GM18870 (cell line): ENCODE data around the gene ZC3H7A.
A peak's percentile ranks its signal among the peaks of the same experiment; 100 is the strongest.
"Not testable (repeated sequence)": the region's sequence is repeated elsewhere in the genome, so short reads cannot be mapped to it uniquely, and the experiment has no call there.

Experiments used
- ATAC-seq: cut with Tn5 transposase; IDR thresholded peaks from one replicate; pipeline ENCODE4 v1.9.1; 2021; ENCODE audit warnings: moderate library complexity; ENCODE audit not compliant: unreplicated experiment

ZC3H7A gene

DNA sequence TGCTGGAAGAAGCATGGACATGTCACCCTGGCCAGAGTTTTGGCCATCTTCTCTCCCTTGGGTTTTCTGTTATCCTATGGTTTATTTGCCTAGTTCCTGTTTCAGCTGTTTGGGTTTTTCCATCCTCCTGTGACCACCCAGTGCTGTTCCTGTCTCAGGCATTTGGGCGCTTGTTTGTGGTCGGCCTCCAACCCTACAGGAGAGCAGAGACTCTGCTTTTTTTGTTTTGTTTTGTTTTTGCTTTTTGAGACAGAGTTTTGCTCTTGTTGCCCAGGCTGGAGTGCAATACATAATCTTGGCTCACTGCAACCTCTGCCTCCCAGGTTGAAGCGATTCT, 3.3 kb upstream of the ZC3H7A start:
- no peak for ATAC-seq

DNA sequence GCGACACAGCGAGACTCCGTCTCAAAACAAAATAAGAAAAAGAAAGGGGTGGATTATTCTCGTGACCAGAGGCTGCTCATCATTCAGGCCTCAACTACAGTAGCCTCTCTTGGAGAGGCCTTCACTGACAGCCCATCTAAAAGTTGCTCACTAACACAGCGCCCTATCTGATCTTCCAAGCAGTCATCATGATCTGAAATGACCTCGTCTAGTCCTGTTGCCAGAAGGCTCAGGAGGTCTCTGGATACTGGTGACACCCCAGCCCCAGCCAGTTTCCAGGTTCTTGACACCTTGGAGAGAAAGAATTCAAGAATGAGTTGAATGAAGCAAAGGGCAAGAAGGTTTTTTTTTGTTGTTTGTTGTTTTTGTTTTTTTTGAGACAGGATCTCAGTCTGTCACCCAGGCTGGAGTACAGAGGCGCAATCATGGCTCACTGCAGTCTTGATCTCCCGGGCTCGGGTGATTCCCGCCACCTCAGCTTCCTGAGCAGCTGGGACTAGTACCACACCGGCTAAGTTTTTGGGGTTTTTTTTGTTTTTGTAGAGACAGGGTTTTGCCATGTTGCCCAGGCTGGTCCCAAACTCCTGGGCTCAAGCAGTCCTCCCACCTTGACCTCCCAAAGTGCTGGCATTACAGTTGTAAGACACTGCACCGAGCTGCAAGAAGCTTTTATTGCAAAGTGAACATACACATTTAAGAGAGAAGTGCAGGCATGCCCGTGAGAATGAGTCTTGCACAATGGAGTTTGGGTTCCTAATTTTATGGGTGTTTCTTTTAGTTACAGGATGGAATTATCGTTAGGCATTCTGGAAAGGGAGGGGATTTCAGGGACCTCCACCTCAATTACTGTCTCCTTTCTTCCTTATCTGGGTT, 2.7 kb upstream of the ZC3H7A start:
- no peak for ATAC-seq

DNA sequence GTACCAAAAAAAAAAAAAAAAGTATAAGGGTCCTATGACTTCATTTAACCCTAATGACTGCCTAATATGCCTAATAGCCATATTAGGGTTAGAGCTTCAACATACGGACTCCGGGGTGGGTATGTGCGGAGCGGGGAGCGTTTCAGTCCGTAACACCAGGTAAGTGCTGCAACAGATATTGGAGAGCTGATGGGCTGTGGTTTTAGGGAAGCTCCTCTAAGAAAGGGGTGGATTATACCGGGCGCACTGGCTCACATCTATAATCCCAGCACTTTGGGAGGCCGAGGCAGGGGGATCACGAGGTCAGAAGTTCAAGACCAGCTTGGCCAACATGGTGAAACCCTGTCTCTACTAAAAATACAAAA, 1.9 kb upstream of the ZC3H7A start:
- ATAC-seq, result no peak

DNA sequence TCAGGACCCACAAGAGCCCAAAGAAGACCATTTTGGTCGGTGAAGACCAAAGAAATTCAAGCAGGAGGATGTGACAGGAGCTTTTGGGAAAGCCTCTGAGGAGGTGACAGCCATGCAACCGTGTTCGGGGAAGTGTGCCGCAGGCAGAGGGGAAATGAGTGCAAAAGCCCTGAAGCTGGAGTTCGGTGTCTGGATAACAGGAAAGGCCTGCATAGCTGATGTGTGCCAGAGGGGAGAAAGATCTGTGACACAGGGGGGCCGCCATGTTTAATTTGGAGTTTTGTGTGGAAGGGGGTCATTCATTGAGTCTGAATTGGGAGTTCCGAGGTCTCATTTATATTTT, 870 bp upstream of the ZC3H7A start:
- ATAC-seq, result no peak

DNA sequence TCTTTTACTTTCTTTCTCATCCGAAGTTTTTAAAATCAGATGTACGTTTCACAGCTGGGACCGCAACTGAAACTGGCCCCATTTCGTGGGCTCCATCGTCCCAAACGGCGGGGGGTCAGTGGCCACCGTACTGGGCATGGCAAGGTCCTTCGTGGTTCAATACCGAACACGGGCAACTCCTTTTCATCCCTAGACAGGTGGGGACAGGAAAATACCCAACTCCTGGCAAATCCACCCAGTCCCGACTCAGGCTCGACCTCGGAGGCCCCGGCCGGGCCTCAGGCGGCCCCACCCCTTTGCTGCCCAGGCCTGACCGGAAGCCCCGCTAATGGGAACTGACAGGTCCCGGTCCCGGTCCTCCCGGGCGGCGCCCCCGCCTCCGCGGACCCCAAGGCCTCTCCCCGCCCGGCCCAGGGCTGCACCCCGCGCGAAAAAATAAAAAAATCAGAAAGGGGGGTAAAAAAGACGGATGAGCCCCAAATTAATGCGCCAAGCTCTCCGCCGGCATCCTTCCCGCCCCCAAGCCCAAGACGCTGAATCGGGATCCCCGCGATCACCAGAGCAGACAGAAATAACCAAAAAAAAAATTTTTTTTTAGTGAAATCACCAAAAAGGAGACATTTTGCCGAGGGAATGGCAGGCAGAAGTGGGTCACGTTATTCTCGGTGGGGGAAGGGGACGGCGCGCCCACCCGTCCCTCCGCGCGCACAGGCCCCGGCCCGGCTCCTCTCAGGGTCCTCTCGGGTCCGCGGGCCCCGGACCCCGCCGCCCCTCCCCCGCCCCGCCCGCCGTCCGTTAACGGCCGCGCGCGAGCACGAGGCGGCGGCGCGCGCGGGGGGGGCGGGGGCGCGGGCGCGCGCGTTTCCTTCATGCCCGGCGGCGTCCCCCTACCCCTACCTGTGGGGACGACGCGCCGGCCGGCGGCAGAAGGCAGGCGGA, 562 bp downstream of the ZC3H7A start:
- ATAC-seq, result no peak

DNA sequence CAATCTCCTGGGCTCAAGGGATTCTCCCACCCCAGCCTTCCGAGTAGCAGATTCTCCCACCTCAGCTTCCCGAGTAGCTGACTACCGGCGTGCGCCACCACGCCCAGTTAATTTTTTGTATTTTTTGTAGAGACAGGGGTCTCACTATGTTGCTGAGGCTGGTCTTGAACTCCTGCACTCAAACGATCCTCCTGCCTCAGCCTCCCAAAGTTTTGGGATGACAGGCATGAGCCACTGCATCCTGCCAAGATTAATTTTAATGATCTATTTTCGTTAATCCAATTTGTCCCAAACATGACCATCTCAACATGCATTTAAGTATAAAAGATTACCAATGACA, 1.2 kb downstream of the ZC3H7A start:
- no peak for ATAC-seq

DNA sequence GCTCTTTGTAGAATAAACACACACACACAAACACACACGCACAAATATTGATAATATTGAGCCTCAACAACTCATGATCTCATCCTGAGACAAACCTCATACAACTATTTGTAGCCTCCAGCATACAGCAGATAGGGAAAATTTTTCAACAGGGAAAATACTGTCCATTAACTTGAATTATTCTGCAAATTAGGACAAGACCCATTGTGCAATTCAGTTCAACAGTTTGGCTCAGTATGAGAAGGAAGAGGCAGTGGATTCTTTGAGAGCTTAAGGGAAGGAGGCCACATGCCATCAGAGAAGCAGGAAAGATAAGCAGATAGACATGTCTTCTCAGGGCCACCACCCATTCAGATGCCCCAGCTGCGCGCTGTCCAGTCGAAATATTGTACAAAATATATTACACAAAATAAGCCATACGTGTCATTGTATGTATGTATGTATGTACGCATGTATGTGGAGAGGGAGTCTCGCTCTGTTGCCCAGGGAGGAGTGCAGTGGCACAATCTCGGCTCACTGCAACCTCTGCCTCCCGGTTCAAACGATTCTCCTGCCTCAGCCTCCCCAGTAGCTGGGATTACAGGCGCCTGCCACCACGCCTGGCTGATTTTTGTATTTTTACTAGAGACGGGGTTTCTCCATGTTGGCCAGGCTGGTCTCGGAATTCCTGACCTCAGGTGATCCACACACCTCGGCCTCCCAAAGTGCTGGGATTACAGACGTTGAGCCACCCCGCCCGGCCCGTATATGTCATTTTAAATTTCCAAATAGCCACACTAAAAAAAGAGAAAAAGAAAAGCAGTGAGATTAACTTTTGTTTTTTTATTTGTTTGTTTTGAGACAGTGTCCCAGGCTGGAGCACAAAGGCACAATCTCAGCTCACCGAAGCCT, 1.8 kb downstream of the ZC3H7A start:
- no peak for ATAC-seq

DNA sequence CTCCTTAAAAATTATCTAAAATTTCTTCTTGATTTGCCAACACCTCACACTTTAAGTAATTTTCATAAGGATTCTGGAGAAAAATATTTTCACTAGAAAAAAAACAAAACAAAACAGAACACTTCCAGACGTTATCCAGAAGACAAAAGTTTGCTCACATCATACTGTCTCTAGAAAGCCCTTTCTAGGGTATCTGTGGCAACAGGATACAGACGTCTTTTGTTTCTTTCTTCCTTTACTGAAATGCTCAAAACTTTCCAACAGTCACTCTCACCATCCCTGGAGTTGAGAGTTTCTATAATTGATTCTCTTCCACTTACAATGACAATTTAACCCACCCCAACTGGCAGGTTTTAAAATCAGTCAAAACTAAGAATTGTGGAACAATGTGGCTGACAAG, 2.6 kb downstream of the ZC3H7A start:
- ATAC-seq, result no peak

DNA sequence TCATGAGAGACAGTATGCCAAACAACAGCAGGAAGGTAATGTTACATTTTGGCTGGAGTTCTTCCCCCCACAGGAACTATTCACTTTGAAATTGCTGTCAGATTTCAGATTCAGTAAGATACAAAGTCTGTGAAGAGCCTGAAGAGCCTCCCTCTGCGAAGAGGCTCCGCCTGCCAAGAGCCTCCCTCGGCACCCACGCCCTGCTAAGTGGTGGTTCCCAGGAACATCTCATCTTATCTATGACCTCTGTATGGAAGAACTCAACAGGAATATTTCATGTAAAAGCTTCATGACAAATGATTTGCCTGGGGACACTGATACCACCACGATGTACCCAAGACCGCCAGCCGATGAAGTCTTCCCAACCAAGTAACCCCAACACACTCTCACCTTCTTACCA, 3.2 kb downstream of the ZC3H7A start:
- no peak for ATAC-seq

DNA sequence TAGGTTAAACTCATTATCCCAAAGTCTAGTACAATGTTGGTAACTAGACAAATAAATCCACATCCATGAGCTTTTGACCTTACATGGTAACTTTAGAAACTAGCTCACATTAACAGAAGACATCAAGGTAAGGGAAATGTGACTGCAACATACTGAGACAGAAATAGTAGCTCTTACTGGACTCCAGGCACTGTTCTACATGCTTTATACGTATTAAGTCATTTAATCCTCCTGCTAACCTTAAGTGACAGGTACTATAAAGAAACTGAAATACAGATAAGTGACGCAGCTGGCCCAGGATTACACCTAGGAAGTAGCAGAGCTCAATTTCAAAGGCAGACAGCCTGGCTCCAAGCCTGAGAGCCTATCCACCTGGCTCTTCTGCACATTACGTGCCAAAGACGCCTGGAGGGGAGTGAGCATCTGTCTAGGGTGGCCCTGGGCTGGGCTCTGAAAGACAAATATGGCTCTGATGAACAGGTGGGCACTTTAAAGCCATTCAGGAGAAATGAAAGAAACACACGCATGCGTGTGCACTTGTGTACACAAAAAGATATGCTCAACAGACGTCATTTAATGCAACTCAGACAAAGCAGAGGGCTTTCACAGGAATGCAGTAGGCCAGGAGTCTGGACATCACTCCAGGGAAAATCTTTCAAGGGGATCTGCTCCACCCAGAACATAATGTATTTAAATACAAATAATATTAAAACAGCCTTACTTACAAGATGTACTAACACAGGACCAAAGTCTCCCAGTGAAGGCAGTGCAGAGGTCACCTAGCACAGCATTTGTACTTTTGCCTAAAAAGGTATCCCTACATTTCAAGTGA, 4.4 kb downstream of the ZC3H7A start:
- no peak for ATAC-seq

DNA sequence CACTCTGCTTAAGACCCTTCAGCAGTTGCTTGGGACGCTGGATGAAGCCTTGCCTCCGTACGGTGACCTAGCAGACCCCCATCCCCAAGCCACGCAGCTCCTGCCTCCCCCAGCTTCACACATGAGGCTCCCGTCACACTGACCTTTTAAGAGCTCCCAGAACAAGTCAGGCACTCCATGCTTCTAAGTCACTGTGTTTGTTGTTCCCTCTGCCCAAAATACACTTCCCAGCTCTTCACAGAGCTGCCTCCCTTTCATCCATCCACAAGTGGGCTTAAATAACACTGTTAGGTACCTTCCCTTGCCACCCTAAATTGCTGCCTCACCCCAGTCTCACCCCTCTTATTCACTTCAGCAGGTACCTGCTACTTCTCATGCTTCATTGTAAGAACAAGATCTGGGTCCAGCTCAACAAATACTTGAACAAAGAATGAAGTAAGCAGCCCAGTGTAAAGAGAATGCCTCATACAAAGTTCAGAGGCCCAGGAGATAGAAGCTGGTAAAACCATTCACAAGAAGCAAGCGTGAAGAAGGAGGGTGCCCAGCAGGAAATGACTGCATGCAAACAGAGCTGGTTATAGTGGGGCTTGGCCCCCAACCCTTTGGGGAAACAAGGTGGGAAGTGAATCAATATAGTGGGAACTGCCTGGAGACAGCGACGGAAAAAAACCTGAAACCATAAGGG, 5.8 kb downstream of the ZC3H7A start:
- ATAC-seq, result no peak

DNA sequence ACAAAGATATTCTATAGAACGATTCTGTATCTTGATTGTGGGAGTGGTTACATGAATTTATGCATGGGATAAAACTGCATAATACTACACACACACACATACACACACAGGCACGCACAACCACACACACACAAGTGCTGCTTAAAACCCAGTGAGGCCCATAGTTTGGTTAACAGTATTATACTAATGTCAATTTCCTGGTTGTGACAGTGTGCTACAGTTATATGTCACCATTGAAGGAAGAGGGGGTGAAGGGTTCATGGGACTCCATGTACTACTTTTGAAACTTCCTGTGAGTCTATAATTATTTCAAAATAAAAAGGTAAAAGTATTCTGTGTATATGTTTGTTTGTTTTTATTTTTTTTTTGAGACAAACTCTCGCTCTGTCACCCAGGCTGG, 8.1 kb downstream of the ZC3H7A start:
- no peak for ATAC-seq

DNA sequence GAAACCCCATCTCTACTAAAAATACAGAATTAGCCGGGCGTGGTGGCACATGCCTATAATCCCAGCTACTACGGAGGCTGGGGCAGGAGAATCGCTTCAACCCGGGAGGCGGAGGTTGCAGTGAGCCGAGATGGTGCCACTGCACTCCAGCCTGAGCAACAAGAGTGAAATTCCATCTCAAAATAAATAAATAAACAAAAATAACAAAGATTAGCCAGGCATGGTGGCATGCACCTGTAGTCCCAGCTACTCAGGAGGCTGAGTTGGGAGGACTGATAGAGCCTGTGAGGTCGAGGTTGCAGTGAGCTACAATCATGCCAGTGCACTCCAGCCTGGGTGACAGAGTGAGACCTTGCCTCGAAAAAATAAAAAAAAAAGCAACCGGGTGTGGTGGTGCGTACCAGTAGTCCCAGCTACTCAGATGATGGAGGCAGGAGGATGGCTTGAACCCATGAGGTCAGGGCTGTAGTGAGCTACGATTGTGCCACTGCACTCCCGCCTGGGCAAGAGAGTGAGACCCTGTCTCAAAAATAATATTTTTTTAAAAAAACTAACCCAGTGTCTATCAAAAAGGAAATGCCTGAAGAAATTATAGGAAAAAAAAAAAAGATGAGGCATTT, 12.0 kb downstream of the ZC3H7A start:
- ATAC-seq, result not testable (repeated sequence)

DNA sequence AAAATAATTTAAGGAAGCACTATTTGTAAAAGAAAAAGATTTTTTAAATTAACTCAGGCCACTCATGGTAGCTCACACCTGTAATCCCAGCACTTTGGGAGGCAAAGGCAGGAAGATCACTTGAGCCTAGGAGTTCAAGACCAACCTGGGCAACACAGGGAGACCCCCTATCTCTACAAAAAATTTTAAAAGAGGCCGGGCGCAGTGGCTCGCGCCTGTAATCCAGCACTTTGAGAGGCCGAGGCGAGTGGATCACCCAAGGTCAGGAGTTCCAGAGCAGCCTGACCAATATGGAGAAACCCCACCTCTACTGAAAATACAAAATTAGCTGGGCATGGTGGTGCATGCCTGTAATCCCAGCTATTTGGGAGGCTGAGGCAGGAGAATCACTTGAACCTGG, 12.7 kb downstream of the ZC3H7A start:
- ATAC-seq, result not testable (repeated sequence)

DNA sequence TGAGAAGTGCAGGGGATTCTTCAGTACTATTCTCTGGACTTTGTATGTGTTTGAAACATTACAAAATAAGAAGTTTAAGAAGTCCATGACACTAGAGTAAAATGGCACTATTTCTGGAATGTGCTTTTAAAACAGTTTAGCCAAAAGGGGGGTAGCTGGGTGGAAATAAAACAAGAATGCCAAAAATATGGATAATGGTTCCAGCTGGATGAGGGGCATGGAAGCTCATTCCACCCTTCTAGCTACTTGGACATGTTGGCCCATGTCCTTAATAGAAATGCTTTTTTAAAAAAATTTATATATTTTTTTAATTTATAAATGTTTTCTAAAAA, 13.1 kb downstream of the ZC3H7A start:
- no peak for ATAC-seq

DNA sequence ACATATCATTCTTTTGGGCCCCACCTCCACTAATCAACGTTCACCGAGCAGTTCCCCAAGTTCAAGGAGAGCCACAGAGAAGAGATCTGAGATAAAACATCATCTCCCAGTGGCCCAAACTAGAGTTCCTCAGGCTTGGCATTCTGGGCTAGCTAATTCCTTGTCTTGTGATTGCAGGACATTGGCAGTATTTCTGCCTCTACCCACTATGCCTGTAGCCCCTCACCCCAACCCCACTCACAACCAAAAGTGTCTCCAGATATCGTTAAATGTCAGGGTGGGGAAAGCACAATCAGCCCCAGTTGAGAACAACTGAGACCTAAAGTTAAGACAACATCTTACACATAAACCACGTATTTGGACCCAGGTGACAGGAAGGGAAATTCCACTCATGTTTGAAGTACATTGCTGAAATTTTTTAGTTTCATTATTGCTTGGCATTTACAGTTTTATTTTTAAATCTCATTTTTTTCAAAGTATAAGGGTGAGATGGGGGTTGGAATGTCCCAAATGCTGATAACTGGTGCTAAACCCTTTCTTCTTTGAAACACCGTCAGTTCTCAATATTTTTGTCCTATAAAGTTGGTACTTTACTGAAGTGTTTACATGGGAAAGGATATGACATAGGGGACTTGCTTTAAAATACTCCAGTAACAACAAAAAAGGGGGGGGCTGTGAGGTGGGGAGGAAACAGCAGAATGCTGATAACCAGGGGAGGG, 13.6 kb downstream of the ZC3H7A start:
- peak; percentile 55 for ATAC-seq

DNA sequence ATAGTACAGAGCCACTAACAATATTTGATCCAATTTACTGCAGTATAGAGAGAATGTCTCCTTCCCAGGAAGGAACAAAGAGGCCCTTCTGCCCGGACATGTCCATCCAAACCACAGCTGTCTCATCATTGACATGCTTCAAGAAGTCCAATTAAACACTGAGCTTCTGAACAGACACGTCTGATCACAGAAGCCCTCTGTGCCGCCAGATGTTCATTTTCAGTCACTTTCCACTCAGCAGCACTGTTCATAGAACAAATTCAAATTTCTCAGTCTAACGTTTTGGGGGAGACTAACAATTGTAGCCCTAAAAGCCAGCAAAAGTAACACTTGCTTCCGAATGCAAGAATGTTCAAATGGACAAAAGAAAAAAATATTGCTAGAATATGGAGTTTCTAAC, 15.3 kb downstream of the ZC3H7A start:
- no peak for ATAC-seq

DNA sequence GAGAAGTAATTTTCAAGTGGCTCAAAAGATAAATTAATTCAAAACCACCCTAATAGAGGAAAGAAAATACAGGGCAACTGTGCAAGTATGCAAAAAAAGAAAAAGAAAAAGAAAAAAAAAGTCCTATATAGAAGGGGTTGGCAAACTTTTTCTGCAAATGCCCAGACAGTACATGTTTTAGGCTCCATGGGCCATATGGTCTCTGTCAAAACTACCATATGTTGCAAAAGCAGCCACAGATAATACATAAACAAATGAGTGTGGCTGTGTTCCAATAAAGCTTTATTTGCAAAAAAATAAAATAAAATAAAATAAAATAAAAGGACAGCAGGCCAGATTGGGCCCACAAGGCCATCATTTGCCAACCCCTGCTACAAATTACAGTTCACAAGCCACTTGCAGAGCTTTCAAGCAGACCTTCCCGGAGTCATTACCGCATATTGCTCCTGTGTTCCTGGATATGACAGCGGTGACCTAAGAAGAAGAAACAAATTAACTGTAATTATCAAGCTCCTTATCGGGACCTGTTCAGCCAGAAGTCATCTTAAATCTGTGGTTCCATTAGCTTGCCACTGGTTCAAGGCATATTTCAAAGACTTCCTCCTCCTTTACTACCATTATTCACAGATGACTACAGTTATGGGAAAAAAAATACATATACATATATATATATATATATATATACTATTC, 15.9 kb downstream of the ZC3H7A start:
- ATAC-seq, result no peak
